IMR-90 (cell line): Measurements from ENCODE around the gene AQP5.

Experiments used
- CEBPB ChIP-seq: IDR thresholded peaks from 2 replicates; pipeline ENCODE4 v1.6.1; 2012; ENCODE audit warnings: low read depth, low read length, improper control_type of control experiment
- MAFK ChIP-seq: IDR thresholded peaks from 2 replicates; pipeline ENCODE4 v1.6.1; 2012; ENCODE audit warnings: low read depth, low read length, improper control_type of control experiment
- MXI1 ChIP-seq: IDR thresholded peaks from 2 replicates; pipeline ENCODE4 v1.6.1; 2012; ENCODE audit warnings: low read depth, mild to moderate bottlenecking, low read length, moderate library complexity, borderline replicate concordance
- POLR2A ChIP-seq: IDR thresholded peaks from 2 replicates; pipeline ENCODE4 v1.6.1; 2012; ENCODE audit warnings: mild to moderate bottlenecking, low read depth, low read length
- RAD21 ChIP-seq: IDR thresholded peaks from 2 replicates; pipeline ENCODE4 v1.6.1; 2012; ENCODE audit warnings: low read length, improper control_type of control experiment
- RCOR1 ChIP-seq: IDR thresholded peaks from 2 replicates; pipeline ENCODE4 v1.6.1; 2012; ENCODE audit warnings: mild to moderate bottlenecking, low read length, improper control_type of control experiment; ENCODE audit not compliant: insufficient replicate concordance
- RFX5 ChIP-seq: IDR thresholded peaks from 2 replicates; pipeline ENCODE4 v1.8.0; 2012; ENCODE audit warnings: low read depth, mild to moderate bottlenecking, low read length, moderate library complexity
- SMC3 ChIP-seq: fragments of 150-350 bp; IDR thresholded peaks from 2 replicates; pipeline ENCODE4 v1.6.1; 2016; ENCODE audit warnings: low read depth, mild to moderate bottlenecking, antibody characterized with exemption, low read length, moderate library complexity
- TF ChIP-seq, protein P1 (sequence below): conservative IDR thresholded peaks from 2 replicates; pipeline ENCODE4 v1.5.1; 2012; ENCODE audit warnings: mild to moderate bottlenecking, low read depth, low read length, improper control_type of control experiment
- TF ChIP-seq, protein P2 (sequence below): fragments of 150-350 bp; IDR thresholded peaks from 2 replicates; pipeline ENCODE4 v1.6.1; 2017; ENCODE audit warnings: mild to moderate bottlenecking, antibody characterized with exemption, low read length, low read depth

GRCh38 chr12:49980501-49981349 lies 19.1 kb downstream of the AQP5 start:
- TF ChIP-seq, protein P1, sequence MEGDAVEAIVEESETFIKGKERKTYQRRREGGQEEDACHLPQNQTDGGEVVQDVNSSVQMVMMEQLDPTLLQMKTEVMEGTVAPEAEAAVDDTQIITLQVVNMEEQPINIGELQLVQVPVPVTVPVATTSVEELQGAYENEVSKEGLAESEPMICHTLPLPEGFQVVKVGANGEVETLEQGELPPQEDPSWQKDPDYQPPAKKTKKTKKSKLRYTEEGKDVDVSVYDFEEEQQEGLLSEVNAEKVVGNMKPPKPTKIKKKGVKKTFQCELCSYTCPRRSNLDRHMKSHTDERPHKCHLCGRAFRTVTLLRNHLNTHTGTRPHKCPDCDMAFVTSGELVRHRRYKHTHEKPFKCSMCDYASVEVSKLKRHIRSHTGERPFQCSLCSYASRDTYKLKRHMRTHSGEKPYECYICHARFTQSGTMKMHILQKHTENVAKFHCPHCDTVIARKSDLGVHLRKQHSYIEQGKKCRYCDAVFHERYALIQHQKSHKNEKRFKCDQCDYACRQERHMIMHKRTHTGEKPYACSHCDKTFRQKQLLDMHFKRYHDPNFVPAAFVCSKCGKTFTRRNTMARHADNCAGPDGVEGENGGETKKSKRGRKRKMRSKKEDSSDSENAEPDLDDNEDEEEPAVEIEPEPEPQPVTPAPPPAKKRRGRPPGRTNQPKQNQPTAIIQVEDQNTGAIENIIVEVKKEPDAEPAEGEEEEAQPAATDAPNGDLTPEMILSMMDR = no peak
- TF ChIP-seq POLR2A = no peak
- TF ChIP-seq CEBPB = no peak
- no peak for TF ChIP-seq MXI1
- TF ChIP-seq MAFK = no peak
- no peak for TF ChIP-seq RFX5
- TF ChIP-seq RCOR1 = no peak
- TF ChIP-seq, protein P2, sequence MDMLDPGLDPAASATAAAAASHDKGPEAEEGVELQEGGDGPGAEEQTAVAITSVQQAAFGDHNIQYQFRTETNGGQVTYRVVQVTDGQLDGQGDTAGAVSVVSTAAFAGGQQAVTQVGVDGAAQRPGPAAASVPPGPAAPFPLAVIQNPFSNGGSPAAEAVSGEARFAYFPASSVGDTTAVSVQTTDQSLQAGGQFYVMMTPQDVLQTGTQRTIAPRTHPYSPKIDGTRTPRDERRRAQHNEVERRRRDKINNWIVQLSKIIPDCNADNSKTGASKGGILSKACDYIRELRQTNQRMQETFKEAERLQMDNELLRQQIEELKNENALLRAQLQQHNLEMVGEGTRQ = no peak
- no peak for TF ChIP-seq RAD21
- no peak for TF ChIP-seq SMC3
